ENCODE data around the gene COL21A1.
A peak's percentile ranks its signal among the peaks of the same experiment; 100 is the strongest.

COL21A1 gene

GRCh38 chr6:56076033-56076432 lies 171.3 kb downstream of the COL21A1 start:
- Histone ChIP-seq H4K5ac (ENCODE audit: low read length) (no peak overlapping the region), H3K23ac (ENCODE audit: low read length) (no peak overlapping the region), H3K56ac (ENCODE audit: low read length) (no peak overlapping the region), H2AK5ac (ENCODE audit: low read length) (no peak overlapping the region), H2BK5ac (ENCODE audit: low read length) (no peak overlapping the region), H4K8ac (ENCODE audit: low read depth, low read length) (no peak overlapping the region), H3K79me1 (ENCODE audit: low read length) (no peaks in the 10 kb centered on the region), H3K27me3 (ENCODE audit: insufficient read depth, low read length, poor library complexity) (no peaks in the 10 kb centered on the region), H3K79me2 (ENCODE audit: control insufficient read depth, insufficient read depth, low read length) (no peaks in the 10 kb centered on the region), H3K27ac (ENCODE audit: low read depth, low read length) (no peak overlapping the region), H3K4me2 (ENCODE audit: low read length) (no peak overlapping the region), H3K4me3 (ENCODE audit: low read length) (no peak overlapping the region), H2BK120ac (ENCODE audit: low read depth, low read length) (no peak overlapping the region), H3K4ac (ENCODE audit: low read depth, low read length) (no peak overlapping the region), H2BK15ac (replicated peaks; ENCODE audit: low read depth) (no peak overlapping the region), H3K18ac (ENCODE audit: low read length) (no peak overlapping the region), H3K9ac (ENCODE audit: low read length) (no peak overlapping the region), H3K4me1 (ENCODE audit: control insufficient read depth, low read depth, low read length) (no peaks in the 10 kb centered on the region), H3K36me3 (ENCODE audit: control insufficient read depth, insufficient read depth, low read length) (no peaks in the 10 kb centered on the region)
- DNase-seq, result peak; percentile 79

DNA sequence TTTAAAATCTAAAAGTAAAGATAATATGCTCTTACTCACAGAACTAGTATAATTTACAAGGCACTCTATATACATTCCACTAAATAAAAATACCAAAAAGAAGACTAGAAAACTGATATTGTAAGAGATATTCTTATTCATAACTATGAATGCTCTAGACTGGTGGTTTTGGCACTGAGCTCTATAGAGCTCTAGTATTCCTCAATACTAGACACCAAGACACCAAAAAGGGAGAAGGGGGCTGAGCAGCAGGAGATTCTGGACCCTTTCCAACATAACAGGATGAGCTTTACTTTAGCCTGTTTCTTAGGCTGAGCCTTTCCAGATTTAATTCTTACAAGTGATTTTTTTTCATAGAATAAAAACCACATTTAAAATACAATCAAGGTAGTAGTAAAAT lies 173.6 kb downstream of the COL21A1 start:
- H3K27ac ChIP-seq (ENCODE audit: low read depth, low read length), result no peak overlapping the region
- H2BK15ac ChIP-seq (replicated peaks; ENCODE audit: low read depth), result no peak overlapping the region
- no peaks in the 10 kb centered on the region for H3K79me1 ChIP-seq (ENCODE audit: low read length)
- H3K18ac ChIP-seq (ENCODE audit: low read length), result no peak overlapping the region
- no peak overlapping the region for H3K56ac ChIP-seq (ENCODE audit: low read length)
- no peak overlapping the region for H3K4ac ChIP-seq (ENCODE audit: low read depth, low read length)
- no peak for DNase-seq
- no peaks in the 10 kb centered on the region for H3K36me3 ChIP-seq (ENCODE audit: control insufficient read depth, insufficient read depth, low read length)
- H2BK5ac ChIP-seq (ENCODE audit: low read length), result no peak overlapping the region
- no peak overlapping the region for H3K23ac ChIP-seq (ENCODE audit: low read length)
- H3K4me2 ChIP-seq (ENCODE audit: low read length), result no peak overlapping the region
- no peaks in the 10 kb centered on the region for H3K79me2 ChIP-seq (ENCODE audit: control insufficient read depth, insufficient read depth, low read length)
- H3K9ac ChIP-seq (ENCODE audit: low read length), result no peak overlapping the region
- no peaks in the 10 kb centered on the region for H3K4me1 ChIP-seq (ENCODE audit: control insufficient read depth, low read depth, low read length)
- H2BK120ac ChIP-seq (ENCODE audit: low read depth, low read length), result no peak overlapping the region
- no peaks in the 10 kb centered on the region for H3K27me3 ChIP-seq (ENCODE audit: insufficient read depth, low read length, poor library complexity)
- H2AK5ac ChIP-seq (ENCODE audit: low read length), result no peak overlapping the region
- no peak overlapping the region for H3K4me3 ChIP-seq (ENCODE audit: low read length)
- H4K8ac ChIP-seq (ENCODE audit: low read depth, low read length), result no peak overlapping the region
- no peak overlapping the region for H4K5ac ChIP-seq (ENCODE audit: low read length)

DNA sequence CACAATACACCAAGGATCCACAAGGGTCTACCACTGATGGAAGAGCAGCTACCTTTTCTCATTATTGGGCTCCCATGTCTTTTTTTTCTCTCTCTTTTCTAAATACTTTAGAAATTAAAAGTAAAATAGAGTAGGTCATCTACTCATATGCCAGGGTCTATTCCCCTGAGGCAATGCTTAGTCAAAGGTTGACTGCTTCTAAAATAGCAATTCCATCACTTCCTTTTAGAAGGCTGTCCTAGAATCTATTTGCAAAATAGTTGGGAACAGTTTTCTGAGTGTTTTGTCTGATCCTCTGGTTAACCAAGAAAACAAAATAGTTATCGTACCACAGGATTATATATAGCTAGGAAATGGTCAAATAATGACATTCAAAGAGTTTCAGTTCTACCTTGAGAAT lies 174.1 kb downstream of the COL21A1 start:
- no peak overlapping the region for H2BK120ac ChIP-seq (ENCODE audit: low read depth, low read length)
- H3K18ac ChIP-seq (ENCODE audit: low read length), result no peak overlapping the region
- H3K56ac ChIP-seq (ENCODE audit: low read length), result no peak overlapping the region
- no peak overlapping the region for H2BK15ac ChIP-seq (replicated peaks; ENCODE audit: low read depth)
- H3K23ac ChIP-seq (ENCODE audit: low read length), result no peak overlapping the region
- no peak overlapping the region for H3K9ac ChIP-seq (ENCODE audit: low read length)
- no CpG with 5 or more reads among the region's 1 CpG for WGBS (ENCODE audit: extremely low coverage, insufficient coverage, low lambda C conversion rate)
- H4K5ac ChIP-seq (ENCODE audit: low read length), result no peak overlapping the region
- H3K4me1 ChIP-seq (ENCODE audit: control insufficient read depth, low read depth, low read length), result no peaks in the 10 kb centered on the region
- H4K8ac ChIP-seq (ENCODE audit: low read depth, low read length), result no peak overlapping the region
- no peak overlapping the region for H3K27ac ChIP-seq (ENCODE audit: low read depth, low read length)
- H3K4ac ChIP-seq (ENCODE audit: low read depth, low read length), result no peak overlapping the region
- H3K79me1 ChIP-seq (ENCODE audit: low read length), result no peaks in the 10 kb centered on the region
- DNase-seq, result no peak
- H3K27me3 ChIP-seq (ENCODE audit: insufficient read depth, low read length, poor library complexity), result no peaks in the 10 kb centered on the region
- no peak overlapping the region for H2BK5ac ChIP-seq (ENCODE audit: low read length)
- H3K4me3 ChIP-seq (ENCODE audit: low read length), result no peak overlapping the region
- H3K4me2 ChIP-seq (ENCODE audit: low read length), result no peak overlapping the region
- H3K79me2 ChIP-seq (ENCODE audit: control insufficient read depth, insufficient read depth, low read length), result no peaks in the 10 kb centered on the region
- no peaks in the 10 kb centered on the region for H3K36me3 ChIP-seq (ENCODE audit: control insufficient read depth, insufficient read depth, low read length)
- H2AK5ac ChIP-seq (ENCODE audit: low read length), result no peak overlapping the region

DNA sequence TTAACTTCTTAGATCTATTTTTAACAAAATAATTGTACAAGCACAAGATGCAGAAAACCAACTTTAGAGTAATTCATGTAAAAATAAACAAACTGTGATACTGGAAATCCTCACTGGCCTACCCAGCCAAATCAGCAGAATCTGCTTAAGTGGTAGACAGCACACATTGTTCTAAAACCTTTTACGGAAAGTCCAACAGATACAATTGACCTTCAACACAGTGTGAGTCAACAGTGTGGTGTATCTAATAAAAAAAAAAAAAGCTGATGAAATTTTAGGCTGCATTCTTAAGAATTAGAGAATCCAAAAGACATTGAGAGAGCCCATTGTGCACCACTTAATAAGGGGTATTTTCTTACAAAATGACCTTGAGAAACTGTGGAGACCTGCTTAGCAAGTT lies 174.5 kb downstream of the COL21A1 start:
- H3K23ac ChIP-seq (ENCODE audit: low read length), result no peak overlapping the region
- H3K56ac ChIP-seq (ENCODE audit: low read length), result no peak overlapping the region
- no peak overlapping the region for H4K8ac ChIP-seq (ENCODE audit: low read depth, low read length)
- H3K27ac ChIP-seq (ENCODE audit: low read depth, low read length), result no peak overlapping the region
- H3K4me2 ChIP-seq (ENCODE audit: low read length), result no peak overlapping the region
- no CpG with 5 or more reads among the region's 1 CpG for WGBS (ENCODE audit: extremely low coverage, insufficient coverage, low lambda C conversion rate)
- no peak for DNase-seq
- no peaks in the 10 kb centered on the region for H3K79me2 ChIP-seq (ENCODE audit: control insufficient read depth, insufficient read depth, low read length)
- no peaks in the 10 kb centered on the region for H3K27me3 ChIP-seq (ENCODE audit: insufficient read depth, low read length, poor library complexity)
- no peak overlapping the region for H3K4me3 ChIP-seq (ENCODE audit: low read length)
- H2BK120ac ChIP-seq (ENCODE audit: low read depth, low read length), result no peak overlapping the region
- H3K4me1 ChIP-seq (ENCODE audit: control insufficient read depth, low read depth, low read length), result no peaks in the 10 kb centered on the region
- no peak overlapping the region for H2BK15ac ChIP-seq (replicated peaks; ENCODE audit: low read depth)
- H3K18ac ChIP-seq (ENCODE audit: low read length), result no peak overlapping the region
- no peak overlapping the region for H3K4ac ChIP-seq (ENCODE audit: low read depth, low read length)
- H2AK5ac ChIP-seq (ENCODE audit: low read length), result no peak overlapping the region
- no peaks in the 10 kb centered on the region for H3K79me1 ChIP-seq (ENCODE audit: low read length)
- H3K9ac ChIP-seq (ENCODE audit: low read length), result no peak overlapping the region
- no peaks in the 10 kb centered on the region for H3K36me3 ChIP-seq (ENCODE audit: control insufficient read depth, insufficient read depth, low read length)
- no peak overlapping the region for H4K5ac ChIP-seq (ENCODE audit: low read length)
- no peak overlapping the region for H2BK5ac ChIP-seq (ENCODE audit: low read length)

DNA sequence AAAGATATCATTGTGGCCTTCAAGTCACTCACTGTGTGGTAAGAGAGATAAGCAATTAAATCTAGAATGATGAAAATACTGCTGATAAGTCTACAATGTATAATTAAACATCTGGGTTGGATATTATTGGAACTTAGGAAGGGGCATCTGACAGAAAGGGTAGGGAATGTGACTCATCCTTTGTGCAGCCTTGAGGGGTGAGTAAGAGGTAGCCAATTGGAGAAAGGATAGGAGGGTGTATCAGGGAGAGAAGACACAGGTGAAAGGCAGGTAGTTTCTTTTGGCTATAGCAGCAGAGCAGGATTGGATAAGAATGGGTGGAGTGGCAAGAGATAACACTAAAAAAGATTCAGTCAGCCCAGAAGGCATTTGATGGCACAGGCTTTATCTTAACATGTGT lies 182.0 kb downstream of the COL21A1 start:
- Histone ChIP-seq H2BK5ac (ENCODE audit: low read length) (no peak overlapping the region), H3K79me2 (ENCODE audit: control insufficient read depth, insufficient read depth, low read length) (no peaks in the 10 kb centered on the region), H3K4ac (ENCODE audit: low read depth, low read length) (no peak overlapping the region), H3K56ac (ENCODE audit: low read length) (no peak overlapping the region), H3K36me3 (ENCODE audit: control insufficient read depth, insufficient read depth, low read length) (no peaks in the 10 kb centered on the region), H3K4me2 (ENCODE audit: low read length) (no peak overlapping the region), H3K18ac (ENCODE audit: low read length) (no peak overlapping the region), H3K79me1 (ENCODE audit: low read length) (no peaks in the 10 kb centered on the region), H3K27me3 (ENCODE audit: insufficient read depth, low read length, poor library complexity) (no peaks in the 10 kb centered on the region), H2BK120ac (ENCODE audit: low read depth, low read length) (no peak overlapping the region), H3K27ac (ENCODE audit: low read depth, low read length) (no peak overlapping the region), H3K4me1 (ENCODE audit: control insufficient read depth, low read depth, low read length) (no peaks in the 10 kb centered on the region), H2BK15ac (replicated peaks; ENCODE audit: low read depth) (no peak overlapping the region), H4K8ac (ENCODE audit: low read depth, low read length) (no peak overlapping the region), H4K5ac (ENCODE audit: low read length) (no peak overlapping the region), H3K23ac (ENCODE audit: low read length) (no peak overlapping the region), H3K4me3 (ENCODE audit: low read length) (no peak overlapping the region), H3K9ac (ENCODE audit: low read length) (no peak overlapping the region), H2AK5ac (ENCODE audit: low read length) (no peak overlapping the region)
- DNase-seq, result no peak

DNA sequence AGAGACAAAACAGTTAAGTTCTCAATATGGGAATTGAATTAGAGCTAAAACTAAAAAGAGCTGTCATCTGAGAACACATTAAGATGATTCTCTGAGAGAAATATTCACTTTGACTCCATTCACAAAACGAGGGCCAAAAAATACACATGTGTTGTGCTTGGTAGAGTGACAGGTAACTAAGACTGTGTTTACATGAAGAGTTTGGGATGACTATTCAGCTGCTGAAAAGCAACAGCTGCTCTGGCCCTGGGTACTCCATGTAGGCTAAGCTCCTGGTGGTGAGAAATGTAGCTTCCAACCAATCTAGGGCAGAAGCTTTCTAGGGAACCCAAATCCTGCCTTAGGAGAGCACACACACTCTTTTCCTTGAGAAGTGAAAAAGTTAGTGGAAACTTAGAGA lies 184.5 kb downstream of the COL21A1 start:
- H3K4me2 ChIP-seq (ENCODE audit: low read length), result no peak overlapping the region
- WGBS (ENCODE audit: extremely low coverage, insufficient coverage, low lambda C conversion rate), result no CpG with 5 or more reads among the region's 1 CpG

More for the DNA sequence above, 184.5 kb downstream of the COL21A1 start:
- no peak overlapping the region for H3K4ac ChIP-seq (ENCODE audit: low read depth, low read length)
- H2BK120ac ChIP-seq (ENCODE audit: low read depth, low read length), result no peak overlapping the region
- no peak overlapping the region for H4K5ac ChIP-seq (ENCODE audit: low read length)
- H3K56ac ChIP-seq (ENCODE audit: low read length), result no peak overlapping the region
- H3K36me3 ChIP-seq (ENCODE audit: control insufficient read depth, insufficient read depth, low read length), result no peaks in the 10 kb centered on the region
- no peak overlapping the region for H2BK5ac ChIP-seq (ENCODE audit: low read length)
- H3K27ac ChIP-seq (ENCODE audit: low read depth, low read length), result no peak overlapping the region
- no peak overlapping the region for H3K9ac ChIP-seq (ENCODE audit: low read length)
- no peaks in the 10 kb centered on the region for H3K4me1 ChIP-seq (ENCODE audit: control insufficient read depth, low read depth, low read length)
- H3K23ac ChIP-seq (ENCODE audit: low read length), result no peak overlapping the region
- H3K4me3 ChIP-seq (ENCODE audit: low read length), result no peak overlapping the region
- H3K79me1 ChIP-seq (ENCODE audit: low read length), result no peaks in the 10 kb centered on the region
- H4K8ac ChIP-seq (ENCODE audit: low read depth, low read length), result no peak overlapping the region
- DNase-seq, result no peak
- no peaks in the 10 kb centered on the region for H3K27me3 ChIP-seq (ENCODE audit: insufficient read depth, low read length, poor library complexity)
- no peaks in the 10 kb centered on the region for H3K79me2 ChIP-seq (ENCODE audit: control insufficient read depth, insufficient read depth, low read length)
- no peak overlapping the region for H3K18ac ChIP-seq (ENCODE audit: low read length)
- H2AK5ac ChIP-seq (ENCODE audit: low read length), result no peak overlapping the region
- H2BK15ac ChIP-seq (replicated peaks; ENCODE audit: low read depth), result no peak overlapping the region
